ENCODE data around the gene PDE4DIP. TPM values are rescaled to one million over a fixed set of nuclear protein-coding genes. Genes with fewer than 3 reads are reported as not detected.
"Not testable (repeated sequence)": the region's sequence is repeated elsewhere in the genome, so short reads cannot be mapped to it uniquely, and the experiment has no call there.

The PDE4DIP gene
- total RNA-seq (2014; rRNA removed) = 44.9 and 56.0 TPM in 2 replicates
- 55.9 TPM for polyA plus RNA-seq (2012)

DNA sequence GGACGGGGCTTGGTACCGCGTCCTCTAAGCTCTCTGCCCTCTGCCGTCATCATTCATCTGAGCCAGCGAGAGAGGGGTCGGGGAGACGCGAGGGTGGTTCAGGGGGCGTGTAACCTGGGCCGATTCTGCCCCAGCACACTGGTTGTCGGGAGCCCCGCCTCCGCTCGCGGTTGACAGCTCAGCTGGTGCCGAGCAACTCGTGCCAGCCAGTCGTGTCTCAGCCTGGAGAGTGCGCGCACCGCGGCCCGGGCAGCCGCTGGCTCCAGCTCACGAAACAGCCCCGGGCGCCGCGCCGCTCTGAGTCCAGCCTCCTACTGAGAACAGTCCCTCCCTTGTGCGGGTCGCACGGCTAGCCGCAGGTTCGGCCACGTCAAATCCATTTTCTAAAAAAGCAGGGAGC lies at the start of gene PDE4DIP:
Gene PDE4DIP, plus strand, starts transcription at position 209 of the 400 bp plus-strand sequence. CDS start 347 bp downstream, outside the sequence.
- DNase-seq (ENCODE audit: low read depth) = not testable (repeated sequence)

DNA sequence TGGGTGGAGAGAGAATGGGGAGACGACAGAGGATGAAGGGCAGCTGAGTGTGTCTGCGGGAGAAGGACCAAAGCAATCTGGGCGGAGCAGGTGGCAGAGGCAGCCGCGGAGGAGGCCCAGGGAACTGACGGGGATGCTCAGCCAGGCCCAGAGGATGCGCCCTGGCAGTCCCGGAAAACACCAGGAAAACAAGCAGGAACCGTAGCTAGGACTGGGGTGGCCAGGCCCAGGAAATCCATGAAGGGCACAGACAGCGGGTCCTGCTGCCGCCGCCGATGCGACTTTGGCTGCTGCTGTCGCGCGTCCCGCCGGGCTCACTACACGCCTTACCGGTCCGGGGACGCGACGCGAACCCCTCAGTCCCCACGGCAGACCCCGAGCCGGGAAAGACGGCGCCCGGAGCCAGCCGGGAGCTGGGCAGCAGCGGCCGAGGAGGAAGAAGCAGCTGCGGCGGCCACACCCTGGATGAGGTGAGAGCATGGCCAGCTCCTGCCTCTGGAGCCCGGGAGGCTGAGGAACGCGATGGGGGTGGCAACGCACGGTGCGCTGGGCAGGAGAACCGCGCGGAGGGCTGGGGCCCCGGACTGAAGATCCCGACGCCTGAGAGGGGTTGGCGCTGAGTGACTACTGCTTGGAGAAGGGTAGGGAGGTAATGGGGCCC lies 35.8 kb upstream of the PDE4DIP start:
- not testable (repeated sequence) for DNase-seq (ENCODE audit: low read depth)

DNA sequence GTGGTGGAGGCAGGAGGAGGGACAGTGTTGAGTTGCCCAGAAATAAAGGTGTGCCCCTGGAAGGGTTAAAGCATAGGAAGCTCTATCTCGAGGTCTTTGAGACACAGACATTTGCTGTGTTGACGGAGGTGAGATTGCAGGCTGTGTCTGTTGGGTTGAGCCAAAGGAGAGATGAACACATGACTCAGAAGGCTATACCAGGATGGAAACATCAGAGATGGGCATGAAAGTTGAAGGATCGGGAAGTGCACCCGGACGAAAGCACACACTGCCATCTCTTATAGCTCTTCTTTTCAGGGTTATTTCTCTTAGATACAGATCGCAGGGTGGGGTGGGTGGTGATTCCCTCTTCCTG lies 35.3 kb upstream of the PDE4DIP start:
- DNase-seq (ENCODE audit: low read depth) = not testable (repeated sequence)

DNA sequence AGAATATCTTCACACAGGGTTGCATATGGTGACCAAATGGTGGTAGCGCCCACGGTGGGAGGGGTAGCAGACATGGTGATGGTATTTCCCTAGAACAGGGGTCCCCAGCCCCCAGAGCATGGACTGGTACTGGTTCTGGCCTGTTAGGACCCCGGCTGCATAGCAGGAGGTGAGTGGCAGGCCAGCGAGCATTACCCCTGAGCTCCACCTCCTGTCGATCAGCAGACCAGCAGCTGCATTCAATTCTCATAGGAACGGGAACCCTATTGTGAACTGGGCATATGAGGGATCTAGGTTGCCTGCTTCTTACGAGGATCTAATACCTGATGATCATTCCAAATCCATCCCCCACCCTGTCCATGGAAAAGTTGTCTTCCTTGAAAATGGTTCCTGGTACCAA lies 22.0 kb upstream of the PDE4DIP start:
- not testable (repeated sequence) for DNase-seq (ENCODE audit: low read depth)

DNA sequence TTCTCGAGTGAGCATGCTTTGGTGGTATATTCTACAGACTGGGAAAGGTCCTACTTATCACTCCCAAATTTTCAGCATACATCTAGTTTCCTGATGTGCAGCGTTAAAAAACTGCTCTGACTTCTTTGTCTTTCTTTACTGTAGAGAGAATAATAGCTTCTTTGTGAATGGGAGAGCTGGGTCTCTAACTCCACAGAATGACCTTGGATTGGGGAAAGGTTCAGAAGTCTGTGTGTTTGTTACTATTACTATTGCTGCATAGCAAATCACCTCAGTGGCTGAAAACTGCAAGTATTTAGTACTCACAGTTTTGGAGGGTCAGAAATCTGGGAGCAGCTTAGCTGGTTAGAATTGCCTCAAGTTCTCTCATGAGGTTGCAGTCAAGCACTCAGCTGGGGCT lies 20.4 kb upstream of the PDE4DIP start:
- DNase-seq (ENCODE audit: low read depth) = not testable (repeated sequence)

DNA sequence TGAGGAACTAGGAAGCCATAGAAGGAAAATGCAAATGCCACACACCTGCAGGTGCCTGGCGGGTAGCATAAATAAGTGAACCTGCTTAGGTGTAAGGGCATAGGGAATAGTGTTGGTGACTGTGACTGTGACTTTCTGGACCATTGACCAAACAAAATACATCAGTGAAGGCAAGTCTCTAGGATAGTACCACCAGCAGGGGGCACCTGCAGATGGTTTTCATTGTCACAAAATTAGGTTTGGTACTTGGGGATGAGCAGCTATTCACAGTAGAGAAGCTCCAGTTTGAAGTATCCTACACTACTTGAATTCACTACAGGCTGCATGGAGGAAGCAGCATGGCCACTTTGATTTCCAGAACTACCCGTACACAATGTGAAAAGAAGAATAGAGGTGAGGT lies 19.2 kb upstream of the PDE4DIP start:
- DNase-seq (ENCODE audit: low read depth) = not testable (repeated sequence)

DNA sequence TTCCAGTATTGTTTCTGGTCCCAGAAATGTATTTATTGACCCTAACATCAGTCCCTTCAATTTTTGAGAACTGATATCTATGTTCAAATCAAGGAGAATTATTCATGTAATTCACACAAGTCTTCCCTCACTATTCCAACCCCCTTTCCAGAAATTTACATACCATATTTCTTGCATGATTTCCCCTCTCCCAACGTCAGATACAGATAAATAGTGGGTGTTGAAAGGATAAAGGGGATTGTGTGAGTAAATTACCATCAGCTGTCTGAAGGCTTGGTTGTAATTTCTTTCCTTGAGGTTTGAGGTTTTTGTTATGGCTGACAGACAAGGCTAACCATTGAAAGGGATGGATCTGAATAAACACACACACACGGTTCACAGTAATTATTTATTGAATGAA lies 15.7 kb upstream of the PDE4DIP start:
- not testable (repeated sequence) for DNase-seq (ENCODE audit: low read depth)

DNA sequence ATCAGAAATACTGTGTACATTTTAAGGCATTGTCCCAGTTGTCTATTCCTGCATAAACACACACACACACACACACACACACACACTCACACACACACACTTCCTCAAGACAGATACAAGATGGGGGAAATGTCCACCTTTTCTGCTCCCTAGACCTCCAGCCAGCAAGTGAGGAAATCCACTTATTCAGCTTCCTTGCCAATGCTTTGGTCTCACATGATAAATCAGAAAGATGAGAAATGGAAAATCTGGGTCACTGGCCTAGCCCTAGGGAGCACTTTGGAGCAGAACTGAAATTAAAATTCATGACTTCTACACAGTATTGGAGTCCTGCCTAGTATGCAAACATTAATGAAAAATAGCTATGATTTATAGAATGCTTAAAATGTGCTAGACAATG lies 15.3 kb upstream of the PDE4DIP start:
- not testable (repeated sequence) for DNase-seq (ENCODE audit: low read depth)

DNA sequence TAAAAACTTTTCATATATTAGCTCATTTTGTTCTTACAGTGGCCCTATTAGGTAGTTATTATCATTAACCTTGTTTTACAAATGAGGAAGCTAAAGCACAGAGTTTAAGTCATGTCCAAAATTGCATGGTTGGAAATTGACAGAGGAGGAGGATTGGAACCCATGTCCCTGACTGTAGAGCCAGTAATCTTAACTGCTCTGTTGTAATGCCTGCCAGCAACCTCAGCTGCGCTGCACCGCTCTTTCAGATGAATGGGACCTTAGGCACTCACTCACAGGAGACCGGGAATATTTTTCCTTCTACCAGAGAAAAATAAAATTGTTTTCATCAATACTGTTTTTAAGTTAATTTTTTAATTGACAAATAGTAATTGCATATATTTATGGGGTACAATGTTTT lies 14.9 kb upstream of the PDE4DIP start:
- DNase-seq (ENCODE audit: low read depth) = not testable (repeated sequence)

DNA sequence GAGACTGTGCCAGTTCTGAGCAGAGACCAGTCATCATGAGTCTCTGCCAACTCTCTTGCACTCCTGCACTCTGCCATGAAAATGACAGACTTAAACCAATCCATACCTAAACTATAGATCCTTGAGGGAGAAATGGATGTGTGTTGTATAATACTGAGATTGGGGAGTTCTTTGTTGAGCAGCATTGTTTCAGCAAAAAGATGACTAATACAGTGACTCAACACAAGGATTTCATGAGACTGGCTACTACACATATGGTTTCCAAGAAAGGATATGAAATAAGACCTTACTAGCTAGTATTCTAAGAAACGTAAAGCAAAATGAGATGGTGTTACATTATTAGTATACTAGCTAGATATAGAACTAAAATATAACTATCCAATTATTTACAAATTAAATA lies 3.0 kb upstream of the PDE4DIP start:
- not testable (repeated sequence) for DNase-seq (ENCODE audit: low read depth)

DNA sequence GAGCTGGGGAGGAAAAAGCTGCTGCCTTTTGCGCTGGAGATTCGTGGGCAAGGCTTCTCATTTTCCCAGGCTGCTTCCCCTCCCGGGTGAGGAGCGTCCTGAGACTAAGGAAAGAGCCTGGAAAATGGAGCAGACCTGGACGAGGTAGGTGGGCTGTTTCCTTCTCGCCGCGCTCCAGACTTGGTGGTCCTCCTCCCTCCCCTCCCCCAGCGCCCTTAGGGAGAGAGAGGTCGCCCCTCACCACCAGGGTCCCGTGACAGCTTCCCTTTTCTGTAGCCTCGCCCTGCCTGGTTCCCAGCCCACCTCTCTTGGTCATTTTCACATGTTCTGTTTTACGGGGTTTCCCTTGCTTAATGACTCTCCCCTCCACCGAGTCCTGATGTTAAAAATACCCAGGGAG lies 423 bp downstream of the PDE4DIP start:
- not testable (repeated sequence) for DNase-seq (ENCODE audit: low read depth)

DNA sequence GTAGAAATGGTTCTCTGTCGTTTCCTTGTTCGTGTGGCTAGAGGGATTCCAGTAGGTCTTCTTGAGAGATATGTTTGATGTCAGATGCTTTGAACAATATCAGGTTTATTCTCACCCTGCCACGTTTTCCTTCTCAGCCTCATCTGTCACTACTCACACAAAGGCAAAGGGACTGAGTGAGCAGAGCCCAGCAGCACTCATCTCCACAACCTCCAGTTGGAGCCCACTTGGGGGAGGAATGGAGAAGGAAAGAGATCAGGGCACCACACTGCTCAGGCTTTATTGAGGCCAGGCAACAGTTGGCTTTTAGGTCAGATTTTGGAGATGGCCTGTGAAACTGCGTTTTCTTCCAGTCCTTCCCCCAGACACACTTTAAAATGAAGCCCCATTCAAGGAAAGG lies 840 bp downstream of the PDE4DIP start:
- not testable (repeated sequence) for DNase-seq (ENCODE audit: low read depth)

DNA sequence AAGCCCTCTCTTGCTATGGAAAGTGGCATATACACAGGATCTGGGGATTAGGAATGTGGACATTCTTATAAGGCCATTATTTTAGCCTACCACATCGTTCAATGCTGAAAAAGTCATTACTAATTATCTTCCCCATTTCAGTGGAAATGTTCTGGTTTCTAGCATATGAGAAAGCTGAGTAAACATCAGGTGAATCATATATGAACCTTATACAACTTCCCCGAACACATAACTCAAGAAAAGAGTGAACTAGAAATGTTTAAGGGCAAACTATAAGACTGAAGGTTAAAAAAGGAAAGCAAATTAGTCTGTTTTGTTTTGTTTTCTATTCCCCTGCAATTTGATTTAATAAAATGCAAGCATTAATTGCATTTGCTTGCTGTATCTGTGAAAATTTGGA lies 6.1 kb downstream of the PDE4DIP start:
- not testable (repeated sequence) for DNase-seq (ENCODE audit: low read depth)

DNA sequence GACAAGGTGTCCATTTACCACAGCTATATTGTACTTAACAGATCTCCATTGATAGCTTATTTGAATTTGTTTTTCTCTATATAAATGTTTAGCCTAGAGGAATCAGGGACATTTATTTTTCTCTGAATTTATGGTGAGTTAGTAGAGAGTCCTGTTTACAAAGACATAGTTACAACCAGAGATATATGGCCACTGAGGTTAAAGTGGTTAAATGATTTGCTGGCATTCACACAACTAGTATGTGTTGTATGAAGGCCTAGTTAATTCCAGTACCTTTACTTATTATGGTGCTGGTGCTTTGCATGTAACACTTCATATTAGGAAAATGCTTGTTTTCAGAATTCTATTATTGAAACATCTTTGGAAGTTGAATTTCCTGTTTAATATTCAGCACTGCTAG lies 6.6 kb downstream of the PDE4DIP start:
- DNase-seq (ENCODE audit: low read depth) = not testable (repeated sequence)

DNA sequence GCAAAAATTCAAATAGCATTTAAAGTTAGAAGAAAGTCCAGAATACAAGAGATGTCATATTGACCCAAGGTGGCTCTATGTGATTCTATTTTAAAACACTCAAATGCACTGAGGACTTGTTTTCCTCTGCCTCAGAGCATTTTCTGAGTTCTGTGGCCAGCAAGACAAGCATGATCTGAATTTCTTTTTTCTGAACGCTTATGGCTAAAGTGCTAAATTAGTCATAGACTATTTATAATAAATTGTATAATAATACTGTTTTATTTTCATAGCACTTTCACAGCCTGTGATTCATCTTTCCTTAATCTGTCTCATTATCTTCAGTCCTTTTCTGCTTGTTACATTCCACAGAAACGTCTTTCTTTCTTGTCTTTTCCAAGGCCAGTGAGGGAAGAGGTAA lies 7.5 kb downstream of the PDE4DIP start:
- not testable (repeated sequence) for DNase-seq (ENCODE audit: low read depth)

DNA sequence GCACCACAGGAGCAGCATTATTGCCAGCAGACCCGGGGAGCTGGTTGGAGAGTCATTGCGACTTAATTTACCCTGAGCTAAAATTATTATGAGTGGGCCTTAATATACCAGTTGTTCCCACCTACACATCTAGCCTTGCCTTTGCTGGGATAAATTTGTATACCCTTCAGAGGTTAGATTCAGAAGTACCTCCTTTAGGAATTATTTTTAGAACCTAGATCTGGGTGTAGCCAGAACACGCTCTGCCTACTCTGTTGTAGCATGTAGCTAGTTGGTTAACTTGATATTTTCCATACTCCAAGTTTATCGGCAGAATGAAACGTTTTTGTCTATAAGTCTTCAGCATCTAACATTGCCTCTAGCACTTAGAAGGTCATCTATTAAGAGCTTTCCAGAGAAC lies 9.1 kb downstream of the PDE4DIP start:
- DNase-seq (ENCODE audit: low read depth) = not testable (repeated sequence)

DNA sequence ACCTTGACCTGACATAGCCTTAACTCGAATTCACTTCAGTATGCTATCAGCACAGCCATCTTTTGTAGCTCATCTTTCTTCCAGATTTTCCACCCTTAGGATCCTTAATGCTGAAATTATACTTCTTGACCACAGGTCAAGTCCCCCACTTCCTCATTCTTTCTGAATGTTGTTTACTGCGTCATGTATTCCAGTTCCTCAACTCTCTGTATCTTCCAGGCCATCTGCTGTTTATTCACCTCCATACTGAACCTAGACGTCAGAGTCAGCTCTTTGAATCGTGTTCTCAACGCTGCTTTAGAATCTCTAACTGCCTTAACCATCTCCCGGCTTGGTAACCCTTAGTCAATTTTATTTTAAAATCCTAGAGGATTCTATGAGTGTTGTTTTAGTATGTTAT lies 9.8 kb downstream of the PDE4DIP start:
- not testable (repeated sequence) for DNase-seq (ENCODE audit: low read depth)

DNA sequence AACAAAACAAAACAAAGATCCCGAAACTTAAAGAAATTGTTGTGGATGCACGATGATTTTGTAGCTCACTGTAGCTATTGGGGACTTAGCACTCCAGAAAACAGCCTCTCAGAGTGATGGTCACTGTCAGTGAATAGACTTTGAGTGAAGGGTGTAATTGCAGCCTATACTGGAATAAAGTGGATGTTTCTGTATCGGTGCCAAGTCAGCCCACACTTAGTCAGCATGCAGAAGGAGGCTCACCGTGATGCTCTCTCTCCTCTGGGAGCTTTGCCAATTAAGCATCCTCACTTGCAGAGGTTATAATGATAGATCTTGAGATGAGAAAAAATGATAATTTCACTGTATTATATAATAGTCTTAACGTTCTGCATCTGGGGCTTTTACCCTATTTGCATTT lies 11.1 kb downstream of the PDE4DIP start:
- not testable (repeated sequence) for DNase-seq (ENCODE audit: low read depth)

DNA sequence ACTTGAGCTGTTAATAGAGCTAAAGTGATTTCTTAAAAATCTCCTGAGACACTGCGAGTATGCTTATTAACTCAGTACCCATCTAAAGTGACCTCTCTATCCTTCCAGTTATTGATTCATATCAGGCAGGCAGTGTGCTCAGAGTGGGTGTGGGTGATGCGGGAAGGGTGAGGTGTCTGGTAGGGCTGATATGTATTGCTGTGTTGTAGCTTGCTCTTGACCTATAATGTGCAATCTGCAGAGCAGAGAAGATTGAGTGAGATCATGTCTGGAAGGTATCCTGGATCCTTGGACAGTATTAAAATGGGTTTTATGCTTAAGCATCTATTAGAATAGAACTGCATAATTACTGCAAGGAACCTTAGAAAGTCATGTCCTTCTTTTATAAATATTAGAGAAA lies 15.8 kb downstream of the PDE4DIP start:
- not testable (repeated sequence) for DNase-seq (ENCODE audit: low read depth)

DNA sequence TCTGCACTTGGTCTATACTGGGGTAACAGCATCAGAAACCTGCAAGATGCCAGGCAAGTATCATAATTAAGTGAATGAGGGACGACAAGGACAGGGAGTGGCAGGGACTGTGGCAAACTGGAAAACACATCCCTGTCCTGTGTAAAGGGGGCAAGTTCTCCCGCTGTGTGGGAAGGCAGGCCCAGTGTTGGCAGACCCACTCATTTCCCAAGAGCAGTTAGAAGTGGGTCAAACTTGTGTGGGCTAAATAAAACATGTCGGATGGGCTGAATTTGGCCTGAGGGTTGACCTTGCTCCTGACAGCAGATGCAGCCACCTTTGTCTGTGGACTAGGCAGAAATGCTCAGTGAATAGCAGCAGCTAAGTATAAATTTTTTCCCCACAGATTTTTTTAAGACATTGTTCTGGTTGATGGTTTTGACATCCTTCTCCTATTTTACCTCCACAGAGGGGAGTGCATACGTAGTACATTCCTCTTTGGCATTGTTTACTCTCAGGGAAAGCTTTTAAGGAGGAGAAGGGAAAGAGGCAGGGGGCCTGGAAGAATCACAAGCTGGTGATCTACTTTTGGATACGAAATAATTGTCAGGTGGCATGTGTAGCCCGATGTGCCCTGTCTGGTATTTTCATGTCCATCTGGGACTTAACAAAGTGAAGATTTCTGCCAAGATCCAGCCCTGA lies 16.5 kb downstream of the PDE4DIP start:
- not testable (repeated sequence) for DNase-seq (ENCODE audit: low read depth)

DNA sequence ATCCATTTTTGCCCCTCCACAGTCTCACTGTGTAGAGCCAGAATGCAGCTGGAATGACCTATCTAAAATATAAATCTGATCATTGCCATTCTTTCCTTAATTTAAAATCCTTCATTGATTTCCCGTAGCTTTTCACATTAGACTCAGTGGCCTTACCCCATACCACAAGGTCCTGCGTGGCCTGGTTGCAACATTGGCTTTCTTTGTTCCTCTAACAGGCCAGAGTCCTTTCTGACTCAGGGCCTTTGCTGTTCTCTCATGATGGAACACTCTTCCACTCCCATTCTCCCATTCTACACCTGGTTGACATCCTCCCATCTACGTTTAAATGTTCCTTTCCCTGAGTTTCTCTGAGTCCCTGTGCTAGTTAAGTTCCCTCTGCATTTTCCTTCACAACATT lies 18.4 kb downstream of the PDE4DIP start:
- DNase-seq (ENCODE audit: low read depth) = not testable (repeated sequence)

DNA sequence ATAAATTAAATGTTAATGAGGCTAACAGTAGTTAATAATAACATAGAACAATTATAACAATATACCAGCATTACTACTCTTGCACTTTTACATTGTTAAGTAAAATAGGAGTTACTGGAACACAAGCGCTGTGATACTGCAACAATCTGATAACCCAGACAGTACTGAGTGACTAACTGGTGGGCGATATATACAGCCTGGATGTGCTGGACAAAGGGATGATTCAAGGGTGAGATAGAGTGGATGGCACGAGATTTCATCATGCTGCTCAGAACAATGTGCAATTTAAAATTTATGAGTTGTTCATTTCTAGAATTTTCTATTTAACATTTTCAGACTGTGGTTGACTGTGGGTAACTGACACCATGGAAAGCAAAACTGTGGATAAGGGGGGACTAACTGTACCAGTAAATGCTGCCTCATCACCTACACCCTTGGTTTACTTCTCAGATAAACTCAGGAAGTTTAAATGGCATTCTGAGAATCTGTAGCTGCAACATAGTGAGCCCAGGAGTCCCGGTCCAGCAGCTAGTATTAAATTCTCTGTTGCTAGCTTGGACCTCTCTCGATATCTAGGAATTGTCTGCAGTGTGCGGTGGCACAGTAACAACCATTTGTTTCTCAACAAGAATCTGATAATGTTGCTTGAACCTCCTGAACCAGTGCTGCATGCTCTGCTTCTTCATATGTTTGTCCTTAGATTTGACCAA lies 24.9 kb downstream of the PDE4DIP start:
- not testable (repeated sequence) for DNase-seq (ENCODE audit: low read depth)

DNA sequence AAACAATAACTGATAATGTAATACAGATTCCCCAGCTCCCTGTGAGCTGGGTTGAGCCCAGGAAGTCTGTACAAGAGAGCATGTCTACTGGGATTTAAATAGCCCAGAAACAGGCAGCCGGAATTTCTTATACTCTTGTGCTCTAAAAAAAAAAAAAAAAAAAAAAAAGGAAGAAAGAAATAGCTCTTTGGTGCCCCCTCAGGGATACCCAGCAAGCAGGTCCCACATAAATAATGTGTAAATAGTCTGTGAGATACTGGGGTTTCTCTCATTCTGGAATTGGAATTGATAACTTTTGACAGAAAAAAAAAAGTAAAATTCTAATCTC lies 25.4 kb downstream of the PDE4DIP start:
- not testable (repeated sequence) for DNase-seq (ENCODE audit: low read depth)

Measured in LHCN-M2 (cell line).